AG09309 (cell line): ENCODE results near the gene LHFPL3.

Experiments
- DNase-seq: peaks from one replicate; pipeline ENCODE4 v3.0.0-alpha.2; 2010; ENCODE audit warnings: low read depth
- H3K4me3 ChIP-seq: 2 replicates; pipeline ENCODE4 v1.5.1; 2011; ENCODE audit warnings: mild to moderate bottlenecking, low read depth, low read length, moderate library complexity; ENCODE audit not compliant: control insufficient read depth
- CTCF ChIP-seq: IDR thresholded peaks from 2 replicates; pipeline ENCODE4 v1.5.1; 2011; ENCODE audit warnings: mild to moderate bottlenecking, low read depth, low read length, inconsistent platforms; ENCODE audit not compliant: insufficient read depth, control insufficient read depth; ENCODE audit errors: missing control alignments

Gene LHFPL3

GRCh38 chr7:104773796-104774195 lies 445.4 kb downstream of the LHFPL3 start:
- H3K4me3 ChIP-seq = no peak overlapping the region
- DNase-seq = no peak
- no peak for TF ChIP-seq CTCF

- no peak for TF ChIP-seq CTCF
- H3K4me3 ChIP-seq = no peak overlapping the region
- DNase-seq = no peak
Measured at GRCh38 chr7:104775531-104775930, 447.1 kb downstream of the LHFPL3 start.

GRCh38 chr7:104777301-104777800 lies 448.9 kb downstream of the LHFPL3 start:
- DNase-seq = no peak
- TF ChIP-seq CTCF = no peak
- H3K4me3 ChIP-seq = no peak overlapping the region

GRCh38 chr7:104779888-104780287 lies 451.5 kb downstream of the LHFPL3 start:
- no peak for DNase-seq
- H3K4me3 ChIP-seq = no peak overlapping the region
- TF ChIP-seq CTCF = no peak

- no peak for DNase-seq
- H3K4me3 ChIP-seq = no peak overlapping the region
- TF ChIP-seq CTCF = no peak
Measured at GRCh38 chr7:104784686-104785085, 456.3 kb downstream of the LHFPL3 start.

- TF ChIP-seq CTCF = no peak
Measured at GRCh38 chr7:104789780-104790179, 461.4 kb downstream of the LHFPL3 start.

GRCh38 chr7:104790440-104790839 lies 462.0 kb downstream of the LHFPL3 start:
- DNase-seq = no peak
- no peak for TF ChIP-seq CTCF
- H3K4me3 ChIP-seq = no peak overlapping the region

More at GRCh38 chr7:104789780-104790179, 461.4 kb downstream of the LHFPL3 start:
- DNase-seq = no peak
- no peak overlapping the region for H3K4me3 ChIP-seq
